HL-60/S4 (cell line): ENCODE results near the gene CCSAP.
"Not testable (repeated sequence)": the region's sequence is repeated elsewhere in the genome, so short reads cannot be mapped to it uniquely, and the experiment has no call there.

Experiments used
- in situ Hi-C: fragments of 300-500 bp; cut with MboI; formaldehyde crosslinking; loops from 2 replicates; pipeline ENCODE4 v1.14.3; 2022; ENCODE audit warnings: low sequenced_read_pairs

The CCSAP gene

DNA sequence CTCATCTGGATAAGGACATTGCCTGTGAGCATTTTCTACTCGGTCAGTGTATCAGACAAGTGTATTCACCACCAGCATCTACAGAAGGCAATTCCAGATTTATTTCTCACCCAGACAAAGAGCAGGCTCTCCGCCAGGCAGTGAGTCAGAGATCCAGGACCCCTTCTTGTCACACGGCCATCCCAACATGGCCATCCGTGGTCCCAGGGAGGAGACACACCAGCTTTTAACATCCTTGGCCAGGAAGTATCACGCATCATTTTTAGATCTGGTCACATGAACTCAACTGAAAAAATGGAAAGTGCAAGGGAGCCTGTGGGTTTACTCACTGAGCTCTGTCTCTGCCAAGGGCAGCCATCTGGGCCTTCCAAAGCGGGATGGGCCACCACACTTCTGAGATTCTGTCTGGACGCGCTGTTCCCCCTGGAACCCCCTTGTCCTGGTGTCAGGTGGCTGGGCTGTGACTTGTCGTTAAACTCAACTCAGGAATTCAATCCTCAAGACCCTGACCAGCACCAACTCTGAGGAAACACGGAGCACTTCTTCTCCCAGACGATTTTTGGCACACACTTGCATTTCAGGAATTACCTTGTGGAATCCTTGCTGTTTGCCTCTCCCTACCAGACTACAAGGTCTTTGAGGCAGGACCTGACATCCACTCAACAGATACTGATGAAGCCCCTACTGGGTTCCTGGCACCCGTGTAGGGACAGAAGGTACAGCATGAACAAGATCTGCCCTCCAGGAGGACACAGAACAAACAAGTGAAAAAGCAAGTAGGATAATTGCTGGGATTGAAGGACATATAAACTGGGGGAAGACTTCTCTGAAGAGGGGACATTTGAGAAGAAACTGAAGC lies 21.6 kb upstream of the CCSAP start:
- in situ Hi-C loops = no loop called here

DNA sequence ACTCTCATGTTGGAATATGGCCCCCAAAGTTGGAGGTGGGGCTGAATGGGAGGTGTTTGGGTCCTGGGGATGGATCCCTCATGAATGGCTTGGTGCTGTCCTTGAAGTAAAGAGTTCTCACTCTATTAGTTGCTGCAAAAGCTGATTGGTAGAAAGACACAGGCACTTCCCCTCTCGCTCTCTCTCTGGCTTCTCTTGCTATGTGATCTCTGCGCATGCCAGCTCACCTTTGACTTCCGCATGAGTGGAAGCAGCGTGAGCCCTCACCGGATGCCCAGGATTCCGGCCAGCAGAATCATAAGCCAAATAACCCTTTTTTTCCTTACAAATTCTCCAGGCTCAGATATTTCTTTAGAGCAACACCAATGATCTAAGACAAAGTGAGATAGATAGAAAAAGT lies 20.9 kb upstream of the CCSAP start:
- in situ Hi-C loops = no loop called here

GRCh38 chr1:229360420-229360819 lies 17.6 kb upstream of the CCSAP start:
- in situ Hi-C loops = no loop called here

- in situ Hi-C loops = no loop called here
These were observed 12.8 kb upstream of the CCSAP start for GRCh38 chr1:229355661-229356060.

DNA sequence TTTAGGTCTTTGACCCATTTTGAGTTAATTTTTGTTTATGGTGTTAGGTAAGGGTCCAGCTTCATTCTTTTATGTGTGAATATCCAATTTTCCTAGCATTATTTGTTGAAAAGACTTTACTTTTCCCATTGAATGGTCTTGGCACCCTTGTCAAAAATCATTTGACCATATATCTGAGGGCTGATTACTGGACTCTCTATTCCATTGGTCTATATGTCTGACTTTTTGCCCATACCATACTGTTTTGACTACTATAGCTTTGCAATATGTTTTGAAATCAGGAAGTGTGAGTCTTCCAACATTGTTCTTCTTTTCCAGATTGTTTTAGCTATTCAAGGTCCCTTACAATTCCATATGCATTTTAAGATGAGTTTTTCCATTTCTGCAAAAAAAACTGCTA lies 11.4 kb upstream of the CCSAP start:
- in situ Hi-C loops = no loop called here

DNA sequence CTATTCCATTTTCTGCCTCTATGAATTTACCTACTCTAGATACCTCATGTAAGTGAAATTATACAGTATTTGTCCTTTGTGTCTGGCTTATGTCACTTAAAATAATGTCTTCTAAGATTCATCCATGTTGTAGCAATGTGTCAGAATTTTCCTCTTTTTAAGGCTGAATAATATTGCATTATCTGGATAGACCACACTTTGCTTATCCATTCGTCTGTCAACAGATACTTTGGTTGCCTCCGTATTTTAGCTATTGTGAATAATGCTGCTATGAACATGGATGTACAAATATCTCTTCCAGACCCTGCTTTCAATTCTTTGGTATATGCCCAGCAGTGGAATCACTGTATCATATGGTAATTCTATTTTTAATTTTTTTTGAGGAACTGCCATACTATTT lies 10.1 kb upstream of the CCSAP start:
- in situ Hi-C loops = no loop called here

DNA sequence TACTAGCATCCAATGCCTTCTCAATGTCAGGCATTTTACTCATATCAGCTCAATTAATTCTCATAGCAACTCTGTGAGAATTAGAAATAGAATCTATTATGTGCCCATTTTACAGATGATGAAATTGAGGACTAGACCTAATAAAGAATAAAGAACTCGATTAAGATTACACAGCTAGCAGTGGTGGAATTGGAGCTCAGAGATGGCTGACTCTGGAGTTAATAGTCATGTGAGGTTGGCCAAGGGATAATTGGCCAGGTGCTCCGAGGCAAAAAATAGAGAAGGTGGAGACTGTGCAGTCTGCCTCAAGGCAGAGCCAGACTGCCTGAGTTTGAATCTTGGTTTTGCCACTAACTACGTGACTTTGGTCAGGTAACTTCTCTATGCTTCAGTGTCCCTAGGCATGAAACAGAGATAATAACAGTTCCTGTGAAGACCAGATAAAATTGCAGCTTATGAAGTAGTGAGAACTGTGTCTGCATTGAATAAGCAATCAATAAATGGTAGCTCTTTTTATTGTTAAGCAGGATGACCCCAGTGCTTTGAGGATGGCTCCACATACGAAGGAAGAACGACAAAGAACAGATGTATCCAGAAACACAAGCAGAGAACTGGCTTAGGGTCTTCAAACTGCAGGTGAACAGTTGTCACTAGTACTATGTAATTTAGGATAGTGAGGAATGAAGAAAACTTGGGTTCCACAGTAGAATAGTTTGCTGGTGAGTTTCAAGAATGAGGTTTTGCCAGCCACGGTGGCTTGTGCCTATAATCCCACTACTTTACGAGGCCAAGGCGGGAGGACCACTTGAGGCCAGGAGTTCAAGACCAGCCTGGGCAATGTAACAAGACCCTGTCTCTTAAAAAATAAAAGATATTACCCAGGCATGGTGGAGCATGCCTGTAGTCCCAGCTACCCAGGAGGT lies 6.9 kb upstream of the CCSAP start:
- in situ Hi-C loops = no loop called here

DNA sequence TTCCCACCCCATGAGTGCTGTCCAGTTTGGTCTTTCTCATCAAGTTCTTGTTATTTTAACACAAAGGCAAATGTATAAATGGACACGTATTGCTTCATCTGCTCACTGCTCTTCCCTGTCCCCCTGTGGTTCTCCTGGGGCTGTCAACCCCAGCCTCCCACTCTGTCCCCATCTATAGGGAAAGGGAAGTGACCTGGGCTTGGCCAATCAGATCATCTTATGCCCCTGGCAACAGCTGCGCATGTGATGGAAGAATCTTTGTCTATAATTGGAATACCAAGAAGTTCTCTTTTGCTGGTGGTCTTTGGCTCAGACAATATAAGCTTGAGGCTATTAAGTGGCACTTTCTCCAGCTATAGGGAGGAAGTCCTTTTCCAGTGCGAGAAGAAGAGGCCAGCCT lies 4.7 kb upstream of the CCSAP start:
- in situ Hi-C loops = no loop called here

- in situ Hi-C loops = no loop called here
These were observed 2.3 kb upstream of the CCSAP start for GRCh38 chr1:229344937-229345684.

DNA sequence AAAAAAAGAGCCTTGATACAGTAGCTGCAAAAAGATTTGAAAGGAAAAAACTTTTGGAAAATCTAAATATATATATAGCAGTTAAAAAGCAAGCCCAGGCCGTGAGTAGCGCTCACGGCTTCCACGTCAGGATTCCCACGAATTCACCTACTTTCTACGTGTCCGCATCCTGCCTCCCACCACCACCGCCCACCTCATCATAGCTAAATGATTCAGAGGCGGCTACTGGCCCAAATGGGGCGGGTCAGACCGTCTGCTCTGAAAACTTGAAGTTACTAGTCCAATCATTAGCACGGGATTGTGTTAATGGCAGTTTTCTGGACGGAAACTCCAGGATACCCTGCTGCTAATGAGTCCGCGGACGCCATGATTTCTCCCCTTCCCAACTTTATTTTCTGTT lies 1.3 kb upstream of the CCSAP start:
- in situ Hi-C loops = no loop called here

DNA sequence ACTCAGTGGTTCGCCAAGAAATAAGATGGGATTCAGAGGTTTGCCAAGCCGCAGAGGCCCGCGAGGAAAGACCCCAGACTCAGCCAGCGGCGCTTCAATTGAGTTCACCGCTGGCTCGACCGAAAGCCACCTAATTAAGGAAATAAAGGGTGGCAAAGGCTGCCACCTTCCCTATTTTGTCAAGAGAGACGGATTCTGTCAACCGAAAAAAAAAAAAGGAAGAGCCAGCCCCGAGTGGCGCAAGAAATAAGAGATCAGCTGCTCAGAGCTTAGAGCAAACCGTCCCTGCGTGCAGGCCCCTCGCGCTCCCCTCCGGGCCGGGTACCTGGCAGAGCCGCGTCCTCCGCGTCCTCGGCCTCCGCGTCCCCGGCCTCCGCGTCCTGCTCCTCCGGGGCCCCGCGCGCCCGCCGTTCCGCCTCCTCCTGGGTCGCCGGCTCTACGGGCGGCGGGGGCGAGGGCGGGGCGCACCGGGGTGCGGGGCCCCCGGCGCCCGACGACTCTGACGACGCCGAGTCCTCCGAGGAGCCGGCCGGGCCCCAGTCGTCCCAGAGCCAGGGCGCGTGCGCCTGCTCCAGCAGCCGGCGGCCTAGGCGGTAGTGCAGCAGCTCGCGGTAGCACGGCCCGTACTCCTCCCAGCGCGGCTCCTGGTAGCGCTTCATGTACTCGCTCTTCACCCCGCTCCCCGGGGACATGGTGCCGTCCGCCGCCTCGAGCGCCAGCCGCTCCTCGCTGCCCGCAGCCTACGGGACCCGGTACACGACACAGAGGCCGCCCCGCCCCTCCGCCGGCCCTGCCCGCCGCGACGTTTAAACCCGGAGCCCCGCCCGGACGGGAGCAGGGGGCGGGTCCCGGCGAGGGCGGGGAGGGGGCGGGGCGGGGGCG lies 832 bp downstream of the CCSAP start:
- in situ Hi-C loops = no loop called here

GRCh38 chr1:229340496-229340895 lies 2.4 kb downstream of the CCSAP start:
- in situ Hi-C loops = no loop called here

DNA sequence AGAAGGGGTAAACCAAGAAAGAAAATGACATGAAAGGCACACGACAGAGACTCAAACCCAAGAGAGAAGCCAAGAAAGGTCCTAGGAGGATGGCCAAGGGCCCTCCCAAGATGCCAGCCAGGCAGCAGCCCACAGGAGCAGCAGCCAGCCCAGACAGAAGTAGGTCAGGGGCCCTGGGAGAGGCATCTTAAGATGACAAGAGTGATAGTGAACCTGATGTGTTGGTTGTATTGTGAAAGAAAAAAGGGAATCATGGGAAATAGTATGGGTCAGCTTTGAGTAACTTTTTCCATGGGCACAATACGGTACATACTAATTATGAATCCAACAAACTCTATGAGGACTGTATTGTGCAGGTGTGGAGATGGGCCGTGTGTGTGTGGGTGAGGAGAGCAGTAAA lies 3.3 kb downstream of the CCSAP start:
- in situ Hi-C loops = no loop called here

GRCh38 chr1:229339086-229339485 lies 3.8 kb downstream of the CCSAP start:
- in situ Hi-C loops = no loop called here

- in situ Hi-C loops = no loop called here
These were observed 6.5 kb downstream of the CCSAP start for GRCh38 chr1:229336345-229336744.

DNA sequence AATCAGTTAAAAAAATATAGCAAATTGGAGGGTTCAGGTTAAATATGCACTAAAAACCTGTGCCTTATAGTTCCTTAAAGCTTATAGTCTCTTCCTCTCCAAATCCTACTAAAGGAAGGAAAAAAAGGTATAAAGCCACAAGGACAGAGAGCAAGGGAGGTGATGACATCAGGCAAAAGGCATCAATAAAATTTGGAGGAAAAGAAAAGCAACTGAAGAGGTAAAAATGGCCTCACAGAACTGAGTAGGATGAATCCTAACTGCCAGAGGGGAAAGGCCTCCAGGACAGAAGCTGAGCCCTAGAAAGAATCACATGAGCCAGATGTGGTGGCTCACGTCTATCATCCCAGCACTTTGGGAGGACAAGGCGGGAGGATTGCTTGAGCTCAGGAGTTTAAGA lies 8.1 kb downstream of the CCSAP start:
- in situ Hi-C loops = no loop called here

DNA sequence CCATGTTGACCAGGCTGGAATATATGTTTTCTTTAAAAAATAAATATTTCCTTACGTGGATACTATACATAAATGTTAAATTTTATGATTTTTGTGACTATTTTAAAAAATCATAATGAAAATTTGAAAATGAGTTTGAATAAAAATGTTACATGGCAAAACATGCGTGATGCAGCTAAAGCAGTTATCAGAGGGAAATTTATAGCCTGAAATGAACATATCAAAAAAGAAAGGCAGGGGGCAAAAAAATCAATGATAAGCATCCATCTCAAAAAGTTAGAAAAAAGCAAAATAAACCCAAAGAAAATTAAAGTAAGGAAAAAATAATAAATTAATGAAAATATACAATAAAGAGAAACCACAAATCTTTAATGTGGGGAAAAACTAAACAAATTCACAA lies 8.6 kb downstream of the CCSAP start:
- in situ Hi-C loops = no loop called here

GRCh38 chr1:229328598-229329362 lies 14.1 kb downstream of the CCSAP start:
- in situ Hi-C loops = no loop called here

GRCh38 chr1:229327765-229328164 lies 15.1 kb downstream of the CCSAP start:
- in situ Hi-C loops = not testable (repeated sequence)

DNA sequence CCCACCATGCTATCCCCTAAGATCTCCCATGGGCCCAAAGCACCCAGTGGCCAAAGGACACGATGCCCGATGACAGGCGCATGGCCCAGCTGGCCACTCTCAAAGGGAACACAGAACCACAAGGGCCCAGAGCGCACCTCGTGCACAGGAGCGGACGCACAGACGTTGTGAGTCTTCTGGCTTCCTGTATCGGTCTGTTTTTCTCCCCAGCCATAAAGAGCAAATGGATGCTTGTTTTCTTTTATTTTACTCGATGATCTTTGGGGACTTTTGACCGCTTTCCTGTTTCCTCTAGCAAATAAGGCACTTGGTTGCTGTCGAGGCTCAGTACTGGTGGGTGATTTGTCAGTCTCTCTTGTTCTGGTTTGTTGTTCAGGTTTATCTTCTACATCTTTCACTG lies 16.2 kb downstream of the CCSAP start:
- in situ Hi-C loops = no loop called here
